Brain microvascular endothelial cell (primary cell): ENCODE measurements around the gene RFC3.

Source experiments
- DNase-seq: peaks from one replicate; pipeline ENCODE4 v3.0.0-alpha.2; 2020
- H3K27ac ChIP-seq: fragments of 250-450 bp; sonication (Bioruptor Pico); 2 replicates; pipeline ENCODE4 v1.5.1; 2020; ENCODE audit warnings: mild to moderate bottlenecking, moderate library complexity
- H3K27me3 ChIP-seq: fragments of 250-450 bp; sonication (Bioruptor Pico); replicated peaks from 2 replicates; pipeline ENCODE4 v1.5.1; 2020; ENCODE audit warnings: mild to moderate bottlenecking
- H3K36me3 ChIP-seq: fragments of 250-450 bp; sonication (Bioruptor Pico); replicated peaks from 2 replicates; pipeline ENCODE4 v1.5.1; 2020; ENCODE audit warnings: mild to moderate bottlenecking
- H3K4me3 ChIP-seq: 2 replicates; pipeline ENCODE4 v1.5.1; 2011; ENCODE audit warnings: low read depth, mild to moderate bottlenecking, control low read depth, low read length, moderate library complexity
- in situ Hi-C: cut with HindIII; loops from 2 replicates; pipeline ENCODE4 v1.10.0; 2017; ENCODE audit warnings: low sequenced_read_pairs, low pct_ligation_motif_present
- TF ChIP-seq, protein P1 (sequence below): IDR thresholded peaks from 2 replicates; pipeline ENCODE4 v1.5.1; 2011; ENCODE audit warnings: low read depth, mild to moderate bottlenecking, moderate library complexity, low read length, control low read depth, inconsistent platforms; ENCODE audit errors: missing control alignments

The RFC3 gene

DNA sequence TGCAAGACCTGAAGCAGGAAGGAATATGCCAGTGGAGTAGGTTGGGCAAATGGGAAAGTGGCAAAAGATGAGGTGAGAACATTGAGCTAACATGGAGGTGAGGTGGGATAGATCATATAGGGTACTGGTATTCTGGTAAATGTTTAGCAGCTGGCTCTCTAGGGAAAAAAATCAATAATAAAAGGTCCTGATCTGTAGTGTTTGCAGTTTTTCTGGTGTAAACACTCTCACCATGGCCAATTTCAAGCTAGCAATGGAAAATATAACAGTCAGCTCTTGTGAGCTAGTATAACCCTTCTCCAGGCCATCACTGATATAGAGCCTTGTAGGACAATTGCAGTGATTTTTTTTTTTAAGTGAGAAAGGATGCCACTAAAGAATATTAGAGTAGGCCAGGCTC, 31.3 kb downstream of the RFC3 start:
- H3K4me3 ChIP-seq = no peak overlapping the region
- DNase-seq = no peak
- no peaks in the 10 kb centered on the region for H3K36me3 ChIP-seq
- no peak overlapping the region for H3K27ac ChIP-seq
- in situ Hi-C loops = no loop called here
- no peaks in the 10 kb centered on the region for H3K27me3 ChIP-seq
- TF ChIP-seq, protein P1, sequence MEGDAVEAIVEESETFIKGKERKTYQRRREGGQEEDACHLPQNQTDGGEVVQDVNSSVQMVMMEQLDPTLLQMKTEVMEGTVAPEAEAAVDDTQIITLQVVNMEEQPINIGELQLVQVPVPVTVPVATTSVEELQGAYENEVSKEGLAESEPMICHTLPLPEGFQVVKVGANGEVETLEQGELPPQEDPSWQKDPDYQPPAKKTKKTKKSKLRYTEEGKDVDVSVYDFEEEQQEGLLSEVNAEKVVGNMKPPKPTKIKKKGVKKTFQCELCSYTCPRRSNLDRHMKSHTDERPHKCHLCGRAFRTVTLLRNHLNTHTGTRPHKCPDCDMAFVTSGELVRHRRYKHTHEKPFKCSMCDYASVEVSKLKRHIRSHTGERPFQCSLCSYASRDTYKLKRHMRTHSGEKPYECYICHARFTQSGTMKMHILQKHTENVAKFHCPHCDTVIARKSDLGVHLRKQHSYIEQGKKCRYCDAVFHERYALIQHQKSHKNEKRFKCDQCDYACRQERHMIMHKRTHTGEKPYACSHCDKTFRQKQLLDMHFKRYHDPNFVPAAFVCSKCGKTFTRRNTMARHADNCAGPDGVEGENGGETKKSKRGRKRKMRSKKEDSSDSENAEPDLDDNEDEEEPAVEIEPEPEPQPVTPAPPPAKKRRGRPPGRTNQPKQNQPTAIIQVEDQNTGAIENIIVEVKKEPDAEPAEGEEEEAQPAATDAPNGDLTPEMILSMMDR = no peak

GRCh38 chr13:33855371-33855895, 37.5 kb downstream of the RFC3 start:
- no peak for DNase-seq

DNA sequence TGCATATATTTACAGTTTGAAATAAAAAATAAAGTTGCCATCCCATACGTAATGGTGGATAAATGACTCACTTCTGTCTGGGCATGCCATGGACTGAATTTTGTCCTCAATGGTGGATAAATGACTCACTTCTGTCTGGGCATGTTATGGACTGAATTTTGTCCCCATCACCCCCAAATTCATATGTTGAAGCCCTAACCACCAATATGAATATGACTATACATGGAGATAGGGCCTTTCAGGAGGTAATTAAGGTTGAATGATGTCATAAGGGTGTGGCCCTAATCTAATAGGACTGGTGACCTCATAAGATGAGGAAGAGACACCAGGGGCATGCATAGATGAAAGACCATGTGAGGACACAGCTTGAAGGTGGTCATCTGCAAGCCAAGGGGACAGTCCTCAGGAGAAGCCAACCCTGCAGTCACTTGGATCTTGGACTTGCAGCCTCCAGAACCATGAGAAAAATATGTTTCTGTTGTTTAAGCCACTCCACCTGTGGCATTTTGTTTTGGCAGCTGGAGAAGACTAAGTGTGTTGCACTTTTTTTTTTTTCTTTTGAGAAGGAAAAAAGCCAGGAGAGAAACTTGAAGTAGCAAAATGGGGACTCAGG, 41.8 kb downstream of the RFC3 start:
- no peak for DNase-seq
- TF ChIP-seq, protein P1 = no peak
- in situ Hi-C loops = no loop called here
- Histone ChIP-seq H3K4me3 (no peak overlapping the region), H3K27me3 (no peaks in the 10 kb centered on the region), H3K36me3 (no peaks in the 10 kb centered on the region), H3K27ac (no peak overlapping the region)

More at GRCh38 chr13:33855371-33855895, 37.5 kb downstream of the RFC3 start:
- no peak overlapping the region for H3K4me3 ChIP-seq
- H3K27me3 ChIP-seq = no peaks in the 10 kb centered on the region
- in situ Hi-C loops = no loop called here
- no peaks in the 10 kb centered on the region for H3K36me3 ChIP-seq
- H3K27ac ChIP-seq = no peak overlapping the region
- TF ChIP-seq, protein P1 = no peak

DNA sequence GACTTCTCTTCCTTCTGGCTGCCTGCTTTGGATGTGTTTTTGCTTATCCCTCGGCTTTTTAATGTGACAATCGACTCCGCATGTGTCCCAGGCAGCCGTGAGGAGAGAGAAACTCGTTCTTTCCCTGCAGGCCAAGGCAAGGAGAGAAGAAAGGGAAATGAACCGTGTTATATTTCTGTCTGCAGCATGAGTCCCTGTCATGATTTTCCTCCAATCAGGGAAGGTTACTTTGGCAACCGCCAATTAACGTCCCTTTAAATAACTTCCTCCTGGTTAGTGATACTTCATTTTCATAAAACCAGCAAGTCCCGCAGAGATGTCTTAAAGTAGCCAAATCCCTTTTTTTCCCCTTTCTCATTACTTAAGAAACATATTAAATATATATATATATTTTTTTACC, 42.6 kb downstream of the RFC3 start:
- in situ Hi-C loops = no loop called here
- H3K27ac ChIP-seq = no peak overlapping the region
- H3K4me3 ChIP-seq = no peak overlapping the region
- TF ChIP-seq, protein P1 = no peak
- no peaks in the 10 kb centered on the region for H3K36me3 ChIP-seq
- DNase-seq = no peak
- H3K27me3 ChIP-seq = no peaks in the 10 kb centered on the region

DNA sequence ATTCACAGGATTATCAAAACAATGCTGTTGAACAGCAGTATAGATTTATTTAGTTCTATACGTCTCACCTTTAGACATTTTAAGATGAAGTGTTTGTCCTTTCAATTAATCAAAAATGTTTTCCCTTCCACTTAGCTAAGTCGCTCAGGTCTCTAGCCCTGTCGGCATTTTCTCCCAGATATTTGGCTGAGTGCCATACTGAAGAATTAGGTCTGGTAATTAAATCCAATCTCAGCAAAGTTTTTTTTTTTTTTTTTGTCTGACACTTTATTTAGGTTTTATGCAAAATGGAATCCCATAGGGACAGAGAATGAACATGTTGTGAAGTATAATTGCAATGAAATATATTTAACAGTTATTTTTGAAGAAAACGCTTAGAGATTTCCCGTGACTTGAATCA, 44.1 kb downstream of the RFC3 start:
- in situ Hi-C loops = no loop called here
- TF ChIP-seq, protein P1 = no peak
- Histone ChIP-seq H3K27ac (no peak overlapping the region), H3K36me3 (no peaks in the 10 kb centered on the region), H3K4me3 (no peak overlapping the region), H3K27me3 (no peaks in the 10 kb centered on the region)
- DNase-seq = no peak

GRCh38 chr13:33863188-33863789, 45.3 kb downstream of the RFC3 start:
- TF ChIP-seq, protein P1 = no peak
- DNase-seq = no peak
- Histone ChIP-seq H3K4me3 (no peak overlapping the region), H3K27me3 (no peaks in the 10 kb centered on the region), H3K36me3 (no peaks in the 10 kb centered on the region), H3K27ac (no peak overlapping the region)
- in situ Hi-C loops = no loop called here
